ENCODE measurements around the gene PPP1R9A.

The PPP1R9A gene

GRCh38 chr7:95209788-95210187 is 302.4 kb downstream of the PPP1R9A start:
- DNase-seq = no peak

DNA sequence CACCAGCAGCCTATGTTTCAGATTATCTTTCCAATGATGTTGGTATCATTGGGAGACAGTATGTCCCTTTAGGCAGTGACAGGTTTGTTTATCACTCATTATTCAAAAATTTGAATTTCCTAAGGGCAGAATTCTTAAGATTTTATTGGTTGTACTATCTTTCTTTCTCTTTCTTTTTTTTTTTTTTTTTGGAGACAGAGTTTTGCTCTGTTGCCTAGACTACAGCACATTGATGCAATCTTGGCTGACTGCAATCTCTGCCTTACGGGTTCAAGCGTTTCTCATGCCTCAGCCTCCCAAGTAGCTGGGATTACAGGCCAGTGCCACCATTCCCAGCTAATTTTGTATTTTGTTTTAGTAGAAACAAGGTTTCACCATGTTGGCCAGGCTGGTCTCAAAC is 305.8 kb downstream of the PPP1R9A start:
- DNase-seq = no peak

- no peak for DNase-seq
These were observed 306.6 kb downstream of the PPP1R9A start for GRCh38 chr7:95213809-95214492.

DNA sequence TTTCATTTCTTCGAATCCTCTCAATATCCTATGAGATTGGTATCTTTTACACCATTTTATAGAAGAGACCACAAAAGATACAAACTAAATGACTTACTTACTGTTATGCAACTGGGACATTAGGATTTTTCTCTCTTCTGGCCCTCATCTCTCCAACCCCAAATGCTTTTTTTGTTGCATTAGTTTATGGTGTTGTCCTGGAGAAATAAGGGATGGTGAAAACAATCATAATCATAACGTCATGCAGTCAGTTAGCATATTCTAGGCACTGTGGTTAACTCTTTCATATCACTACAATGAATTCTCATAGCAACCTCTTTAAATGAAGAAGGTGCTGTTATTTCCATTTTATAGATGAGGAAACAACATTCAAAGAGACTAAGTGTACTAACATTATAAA is 312.3 kb downstream of the PPP1R9A start:
- DNase-seq = no peak

DNA sequence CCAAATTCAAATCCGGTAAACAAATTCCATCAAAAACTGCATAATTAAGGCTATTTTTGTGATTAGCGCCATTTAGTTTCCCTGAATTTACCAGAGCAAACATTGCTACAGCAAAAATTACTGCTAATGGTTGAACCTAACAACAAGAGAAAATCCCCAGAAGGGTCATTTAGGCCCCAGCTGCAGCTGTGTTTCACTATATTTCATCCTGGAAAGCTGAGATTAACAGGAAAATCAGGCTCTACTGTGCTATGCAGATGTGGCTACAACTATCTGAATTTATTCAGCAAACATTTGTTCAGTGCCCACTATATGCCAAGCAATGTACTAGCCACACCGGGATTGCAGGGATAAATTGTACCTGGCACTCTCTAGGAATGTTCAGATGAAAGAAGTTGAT is 312.9 kb downstream of the PPP1R9A start:
- DNase-seq = no peak

DNA sequence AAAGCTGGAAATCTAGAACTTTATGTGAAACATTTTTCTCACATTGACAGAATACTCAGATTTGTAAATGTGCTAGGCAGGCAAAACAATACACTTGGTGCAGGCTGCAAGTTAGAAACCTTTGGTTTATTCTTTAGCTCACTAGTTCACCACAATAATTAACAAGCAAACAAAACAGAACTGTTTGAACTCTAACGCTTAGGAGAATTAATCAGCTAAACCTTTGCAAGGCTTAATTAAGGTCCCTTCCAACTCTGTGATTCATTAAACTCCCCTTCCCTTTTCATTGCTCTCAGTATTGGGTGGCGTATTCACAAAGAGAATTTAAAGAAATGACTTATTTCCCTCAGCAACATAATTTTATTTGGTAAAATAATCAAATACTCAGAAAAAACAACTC is 317.9 kb downstream of the PPP1R9A start:
- DNase-seq = no peak

- DNase-seq = no peak
These were observed 321.9 kb downstream of the PPP1R9A start for GRCh38 chr7:95229301-95229700.

GRCh38 chr7:95238252-95238943 is 331.0 kb downstream of the PPP1R9A start:
- no peak for DNase-seq

DNA sequence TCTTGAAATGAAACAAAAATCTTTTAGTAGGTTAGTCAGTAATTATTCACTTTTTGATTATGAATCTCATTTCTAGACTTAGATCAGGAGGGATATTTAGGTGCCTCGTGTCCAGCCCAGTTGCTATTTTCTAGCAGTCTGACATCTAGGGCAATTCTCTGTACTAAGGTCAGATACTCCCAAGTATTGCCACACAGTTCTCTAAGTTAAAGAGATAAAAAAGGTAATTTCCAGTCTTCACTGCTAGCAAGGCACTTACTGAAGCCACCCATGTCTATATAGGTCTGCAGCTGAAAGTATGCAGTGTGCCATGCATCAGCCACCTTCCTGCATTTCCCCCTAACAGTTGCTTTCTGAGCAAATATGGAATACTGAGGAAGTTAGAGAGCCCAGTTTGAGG is 333.5 kb downstream of the PPP1R9A start:
- no peak for DNase-seq

DNA sequence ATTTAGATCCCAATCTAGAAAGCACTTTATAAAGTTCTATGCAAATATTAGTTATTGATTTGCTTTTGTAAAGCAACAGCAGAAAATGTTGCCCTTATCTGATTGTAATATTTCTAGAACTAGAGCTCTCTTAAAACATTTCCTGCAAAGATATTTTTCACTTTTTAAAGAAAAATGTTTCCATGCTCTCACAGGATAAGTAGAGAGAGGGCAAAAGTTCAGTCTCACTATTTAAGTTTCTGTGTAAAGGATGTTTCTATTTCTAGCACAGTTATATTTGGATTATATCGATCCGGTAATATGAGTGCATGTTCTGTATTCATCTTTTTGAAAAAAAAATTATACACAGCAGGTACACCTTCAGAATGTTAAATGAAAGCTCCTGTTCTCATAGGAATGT is 334.9 kb downstream of the PPP1R9A start:
- DNase-seq = no peak

DNA sequence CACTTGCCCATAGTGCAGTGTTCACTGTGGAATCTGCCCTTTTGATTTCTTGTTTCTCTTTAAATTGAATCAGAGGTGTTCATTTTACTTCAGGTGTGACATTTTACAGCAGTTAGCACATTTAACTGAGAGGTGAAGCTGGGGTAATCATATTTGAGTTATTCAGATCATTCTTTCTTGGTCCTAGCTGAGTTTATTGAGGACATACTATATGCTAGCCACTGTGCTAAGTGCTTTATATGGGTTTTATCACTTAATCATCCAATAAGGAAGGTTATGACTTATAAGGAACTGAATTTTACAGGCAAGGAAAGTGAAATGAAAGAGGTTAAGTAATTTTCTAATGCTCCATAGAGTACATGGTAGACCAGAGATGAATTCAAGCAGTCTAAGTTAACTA is 337.2 kb downstream of the PPP1R9A start:
- no peak for DNase-seq

DNA sequence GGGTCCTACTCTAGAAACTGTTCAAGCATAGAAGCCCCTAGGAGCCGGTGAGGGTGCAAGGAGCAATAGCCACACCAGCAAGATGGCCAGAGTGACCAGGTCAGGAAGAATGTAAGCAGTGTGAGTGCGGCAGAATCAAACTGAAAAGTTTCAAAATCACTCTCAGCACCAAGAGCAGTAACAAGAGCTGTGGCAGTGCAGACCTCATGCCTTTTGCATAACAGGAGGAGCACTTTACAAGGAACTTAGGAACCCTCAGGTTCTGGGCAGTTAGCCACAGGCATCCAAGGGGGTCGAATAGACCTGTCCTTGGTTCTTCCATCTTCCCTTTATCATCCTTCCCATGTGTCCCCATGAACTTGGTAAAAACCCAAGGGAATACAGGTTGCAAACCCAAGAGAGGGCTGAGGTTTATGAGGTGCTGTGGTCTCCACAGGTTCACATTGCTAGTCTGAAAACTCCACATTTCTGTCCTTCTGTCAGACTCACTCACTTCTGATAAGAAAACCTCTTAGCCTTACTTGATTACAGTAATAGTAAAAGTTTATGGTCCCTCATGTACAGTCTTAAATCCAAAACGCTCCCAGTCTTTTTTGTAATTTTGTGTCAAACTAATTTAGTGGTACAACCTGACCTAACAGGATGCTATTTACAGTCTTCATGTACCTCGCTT is 338.6 kb downstream of the PPP1R9A start:
- no peak for DNase-seq

GRCh38 chr7:95246831-95247370 is 339.5 kb downstream of the PPP1R9A start:
- DNase-seq = peak; percentile 5

DNA sequence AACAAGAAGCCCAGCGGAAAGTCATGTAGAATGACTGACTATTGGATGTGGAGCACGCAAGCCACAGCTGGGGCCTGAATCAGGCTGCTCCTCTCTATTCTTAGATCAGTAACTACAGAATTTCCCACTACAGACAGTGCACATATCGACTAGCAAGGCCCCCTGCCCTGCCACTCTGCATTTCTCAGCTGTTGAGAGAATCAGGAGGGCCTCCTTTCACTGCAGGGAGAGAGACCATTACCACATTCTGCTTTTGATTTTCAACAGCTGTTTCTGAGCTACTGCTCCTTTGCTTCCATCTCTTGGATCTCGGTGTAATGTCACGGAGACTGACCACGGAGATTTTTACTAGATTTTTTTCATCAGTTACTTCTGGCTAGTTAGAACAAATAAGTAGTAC is 343.2 kb downstream of the PPP1R9A start:
- no peak for DNase-seq

DNA sequence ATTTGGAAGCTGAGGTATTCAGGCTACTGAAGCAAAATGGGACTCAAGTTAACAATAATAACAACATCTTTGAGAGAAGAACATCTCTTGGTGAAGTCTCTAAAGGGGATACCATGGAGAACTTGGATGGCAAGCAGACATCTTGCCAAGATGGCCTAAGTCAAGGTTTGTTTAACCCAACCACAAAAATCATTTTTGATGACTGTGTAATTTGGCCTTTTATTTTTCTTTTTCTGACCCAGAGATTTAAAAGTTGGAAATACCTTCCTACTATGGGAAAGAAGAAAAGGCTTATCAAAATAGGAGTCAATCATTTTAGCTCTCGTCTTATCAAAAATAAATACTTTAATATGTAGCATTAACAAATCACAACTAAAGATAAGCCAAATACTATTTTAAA is 344.6 kb downstream of the PPP1R9A start:
- no peak for DNase-seq

GRCh38 chr7:95253986-95254385 is 346.6 kb downstream of the PPP1R9A start:
- no peak for DNase-seq

DNA sequence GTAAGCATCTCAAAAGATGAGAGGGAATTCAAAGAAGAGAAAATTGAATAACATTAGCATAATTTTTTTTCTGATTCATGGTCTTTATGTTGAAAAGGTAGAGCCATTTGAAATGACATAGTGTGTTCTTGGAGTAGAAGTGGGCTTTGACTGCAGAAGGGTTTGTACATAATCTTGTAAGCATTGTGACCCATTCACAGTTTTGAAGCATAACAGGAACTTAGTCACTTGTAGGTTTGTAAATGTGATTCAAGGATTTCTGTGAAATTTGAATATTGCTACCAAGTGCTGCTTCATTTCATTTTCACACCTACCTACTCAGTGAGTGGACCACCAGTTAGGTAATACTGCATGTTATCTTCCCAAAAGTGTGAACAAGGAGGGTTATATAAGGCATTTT is 348.3 kb downstream of the PPP1R9A start:
- no peak for DNase-seq

DNA sequence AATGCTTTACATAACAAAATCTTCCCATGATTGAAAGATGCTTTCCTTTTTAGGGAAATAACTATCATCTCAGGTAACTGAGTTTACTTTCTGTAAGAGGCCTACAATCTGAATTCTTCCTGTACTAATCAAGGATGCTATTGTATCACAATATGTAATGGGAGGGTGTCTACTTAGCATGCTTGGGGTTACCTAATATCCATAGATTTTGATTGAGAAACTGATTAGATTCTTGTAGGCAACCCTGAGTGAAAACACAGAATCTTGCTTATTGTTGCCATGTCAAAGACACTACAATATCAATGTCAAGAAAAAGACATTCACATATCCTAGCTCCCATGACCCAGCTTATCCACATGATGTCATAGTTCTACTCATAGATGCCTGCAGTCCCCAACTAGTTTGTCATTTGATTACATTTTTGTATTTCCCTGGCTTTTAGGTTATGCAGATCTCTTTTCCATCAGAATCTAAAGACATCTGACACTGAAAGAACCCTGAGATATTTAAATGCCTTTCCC is 354.6 kb downstream of the PPP1R9A start:
- no peak for DNase-seq

DNA sequence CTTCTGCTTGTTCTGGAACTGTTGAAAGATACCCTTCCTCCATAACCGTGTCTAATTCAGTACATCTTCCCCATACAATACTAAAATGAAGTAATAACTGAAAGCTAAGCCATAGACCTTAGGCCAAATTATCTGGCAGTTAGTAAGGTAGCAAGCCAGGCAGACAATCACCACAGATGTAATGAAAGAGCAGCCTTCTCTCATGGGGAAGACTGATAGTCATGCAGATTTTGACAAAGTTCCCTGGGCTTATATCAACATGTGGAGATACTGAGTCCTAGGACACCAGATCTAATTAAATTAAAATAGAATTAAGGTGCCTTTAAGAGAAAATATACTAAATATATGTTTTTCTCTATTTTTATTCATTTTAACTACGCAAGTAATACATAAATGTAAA is 355.5 kb downstream of the PPP1R9A start:
- DNase-seq = no peak

GRCh38 chr7:95263785-95264362 is 356.5 kb downstream of the PPP1R9A start:
- no peak for DNase-seq

- DNase-seq = no peak
These were observed 357.0 kb downstream of the PPP1R9A start for GRCh38 chr7:95264363-95264891.

GRCh38 chr7:95265634-95266033 is 358.2 kb downstream of the PPP1R9A start:
- no peak for DNase-seq

DNA sequence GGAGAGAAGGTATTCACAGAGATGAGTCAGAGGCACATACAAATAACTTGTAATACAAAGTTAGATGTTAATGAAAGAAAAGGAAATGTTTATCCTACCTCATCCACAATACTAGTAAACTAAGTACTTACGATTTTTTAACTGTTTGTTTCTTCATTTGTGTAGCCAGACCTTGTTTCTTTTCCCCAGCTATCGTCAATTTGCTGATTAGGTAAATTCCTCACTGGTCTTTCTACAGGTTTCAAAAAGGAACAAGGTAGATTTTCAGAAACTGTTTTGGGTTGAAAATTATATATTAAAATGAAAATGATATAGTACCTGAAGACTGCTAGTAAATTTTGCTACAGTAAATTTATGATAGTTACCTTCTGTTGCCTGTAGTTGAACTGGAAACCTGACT is 360.4 kb downstream of the PPP1R9A start:
- no peak for DNase-seq
